ENCODE measurements around the gene SLA2.

DNA sequence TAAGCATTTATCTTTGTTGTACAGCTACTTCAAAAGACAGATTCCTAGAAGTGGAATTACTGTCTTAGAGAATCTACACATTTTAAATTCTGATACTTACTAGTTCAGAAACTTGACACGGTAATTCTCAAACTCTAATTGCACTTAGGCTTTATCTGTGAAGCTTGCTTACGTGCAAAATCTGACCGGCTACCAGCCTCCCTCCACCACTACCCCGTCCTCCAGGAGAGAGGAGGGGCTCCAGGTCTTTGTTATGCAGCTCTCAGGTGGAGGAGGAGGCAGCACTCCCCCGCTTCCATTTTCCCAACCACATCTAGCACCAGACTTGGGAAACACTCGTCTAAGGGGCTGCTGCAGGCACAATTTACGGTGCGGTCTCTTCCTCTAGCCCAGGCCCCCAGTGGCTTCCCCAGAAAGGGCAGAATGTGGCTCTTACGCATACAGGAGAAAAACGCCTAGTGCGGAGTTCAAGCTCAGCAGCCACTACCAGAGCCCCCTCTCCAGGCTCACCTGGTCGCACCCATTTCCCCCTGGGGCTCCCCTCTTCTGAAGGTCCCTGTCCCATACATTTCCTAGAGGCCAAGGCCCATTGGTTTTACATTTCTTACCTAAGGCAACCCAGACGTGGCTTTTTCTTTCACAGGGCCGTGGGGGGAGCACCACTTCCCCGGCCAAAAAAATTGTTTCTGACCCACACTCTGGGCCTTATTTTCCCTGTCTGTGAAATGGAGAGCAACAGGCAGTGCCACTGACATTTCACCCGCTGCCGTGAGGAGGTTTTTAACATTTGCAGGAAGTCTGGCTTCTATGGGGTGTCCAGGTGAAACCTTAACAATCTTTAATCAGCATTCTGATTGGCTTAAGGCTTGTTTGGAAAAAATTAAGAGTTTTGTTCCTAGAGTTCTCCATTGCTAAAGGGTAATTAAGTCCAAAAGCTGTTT lies 74.2 kb downstream of the SLA2 start:
- no peak for TF ChIP-seq GATA2 (CRISPR knock-in tag; IDR thresholded peaks at IDR 0.05)
- TF ChIP-seq EP300 (IDR thresholded peaks at IDR 0.05; ENCODE audit: borderline replicate concordance in 1 of 2, low read depth in 1 of 2, low read length in 1 of 2): no peak
- TF ChIP-seq, protein P1, sequence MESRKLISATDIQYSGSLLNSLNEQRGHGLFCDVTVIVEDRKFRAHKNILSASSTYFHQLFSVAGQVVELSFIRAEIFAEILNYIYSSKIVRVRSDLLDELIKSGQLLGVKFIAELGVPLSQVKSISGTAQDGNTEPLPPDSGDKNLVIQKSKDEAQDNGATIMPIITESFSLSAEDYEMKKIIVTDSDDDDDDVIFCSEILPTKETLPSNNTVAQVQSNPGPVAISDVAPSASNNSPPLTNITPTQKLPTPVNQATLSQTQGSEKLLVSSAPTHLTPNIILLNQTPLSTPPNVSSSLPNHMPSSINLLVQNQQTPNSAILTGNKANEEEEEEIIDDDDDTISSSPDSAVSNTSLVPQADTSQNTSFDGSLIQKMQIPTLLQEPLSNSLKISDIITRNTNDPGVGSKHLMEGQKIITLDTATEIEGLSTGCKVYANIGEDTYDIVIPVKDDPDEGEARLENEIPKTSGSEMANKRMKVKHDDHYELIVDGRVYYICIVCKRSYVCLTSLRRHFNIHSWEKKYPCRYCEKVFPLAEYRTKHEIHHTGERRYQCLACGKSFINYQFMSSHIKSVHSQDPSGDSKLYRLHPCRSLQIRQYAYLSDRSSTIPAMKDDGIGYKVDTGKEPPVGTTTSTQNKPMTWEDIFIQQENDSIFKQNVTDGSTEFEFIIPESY (IDR thresholded peaks at IDR 0.05; ENCODE audit: borderline replicate concordance, low read depth): no peak
- TF ChIP-seq RAD21 (IDR thresholded peaks at IDR 0.05; ENCODE audit: low read length): no peak
- TF ChIP-seq, protein P2, sequence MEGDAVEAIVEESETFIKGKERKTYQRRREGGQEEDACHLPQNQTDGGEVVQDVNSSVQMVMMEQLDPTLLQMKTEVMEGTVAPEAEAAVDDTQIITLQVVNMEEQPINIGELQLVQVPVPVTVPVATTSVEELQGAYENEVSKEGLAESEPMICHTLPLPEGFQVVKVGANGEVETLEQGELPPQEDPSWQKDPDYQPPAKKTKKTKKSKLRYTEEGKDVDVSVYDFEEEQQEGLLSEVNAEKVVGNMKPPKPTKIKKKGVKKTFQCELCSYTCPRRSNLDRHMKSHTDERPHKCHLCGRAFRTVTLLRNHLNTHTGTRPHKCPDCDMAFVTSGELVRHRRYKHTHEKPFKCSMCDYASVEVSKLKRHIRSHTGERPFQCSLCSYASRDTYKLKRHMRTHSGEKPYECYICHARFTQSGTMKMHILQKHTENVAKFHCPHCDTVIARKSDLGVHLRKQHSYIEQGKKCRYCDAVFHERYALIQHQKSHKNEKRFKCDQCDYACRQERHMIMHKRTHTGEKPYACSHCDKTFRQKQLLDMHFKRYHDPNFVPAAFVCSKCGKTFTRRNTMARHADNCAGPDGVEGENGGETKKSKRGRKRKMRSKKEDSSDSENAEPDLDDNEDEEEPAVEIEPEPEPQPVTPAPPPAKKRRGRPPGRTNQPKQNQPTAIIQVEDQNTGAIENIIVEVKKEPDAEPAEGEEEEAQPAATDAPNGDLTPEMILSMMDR (IDR thresholded peaks at IDR 0.05): no peak
- TF ChIP-seq FOXM1 (IDR thresholded peaks at IDR 0.05; ENCODE audit: low read depth): no peak
- TF ChIP-seq JUND (IDR thresholded peaks at IDR 0.05): no peak
- TF ChIP-seq RFX5 (IDR thresholded peaks at IDR 0.05; ENCODE audit: low read length): no peak
- TF ChIP-seq TCF12 (IDR thresholded peaks at IDR 0.05): no peak
- no peak for TF ChIP-seq GABPA (IDR thresholded peaks at IDR 0.05; ENCODE audit: low read depth)
- no peak for TF ChIP-seq EZH2phosphoT487 (IDR thresholded peaks at IDR 0.05; ENCODE audit: borderline replicate concordance, low read depth)
- no peak for TF ChIP-seq POLR2AphosphoS5 (IDR thresholded peaks at IDR 0.05; ENCODE audit: low read depth, low read length)
- TF ChIP-seq, protein P3, sequence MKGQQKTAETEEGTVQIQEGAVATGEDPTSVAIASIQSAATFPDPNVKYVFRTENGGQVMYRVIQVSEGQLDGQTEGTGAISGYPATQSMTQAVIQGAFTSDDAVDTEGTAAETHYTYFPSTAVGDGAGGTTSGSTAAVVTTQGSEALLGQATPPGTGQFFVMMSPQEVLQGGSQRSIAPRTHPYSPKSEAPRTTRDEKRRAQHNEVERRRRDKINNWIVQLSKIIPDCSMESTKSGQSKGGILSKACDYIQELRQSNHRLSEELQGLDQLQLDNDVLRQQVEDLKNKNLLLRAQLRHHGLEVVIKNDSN (IDR thresholded peaks at IDR 0.05; ENCODE audit: borderline replicate concordance, low read depth): no peak
